H9 (cell line): ENCODE measurements around the gene LRP1B. TPM values are rescaled to one million over a fixed set of nuclear protein-coding genes. Genes with fewer than 3 reads are reported as not detected.

Source experiments
- DNase-seq: peaks from one replicate; pipeline ENCODE4 v3.0.0-alpha.2; 2017
- H2AFZ ChIP-seq: one replicate; pipeline ENCODE4 v1.6.1; 2013; ENCODE audit warnings: mild to moderate bottlenecking, low read length, control low read depth, moderate library complexity
- H2AK5ac ChIP-seq: 2 replicates; pipeline ENCODE4 v1.6.1; 2013; ENCODE audit warnings: low read length, control low read depth, mixed read lengths; ENCODE audit not compliant: insufficient read length
- H2BK120ac ChIP-seq: one replicate; pipeline ENCODE4 v1.6.1; 2013; ENCODE audit warnings: low read depth, mild to moderate bottlenecking, low read length, control low read depth, inconsistent platforms; ENCODE audit not compliant: poor library complexity, severe bottlenecking
- H2BK12ac ChIP-seq: 2 replicates; pipeline ENCODE4 v1.6.1; 2013; ENCODE audit warnings: low read length, control low read depth, mixed read lengths, low read depth; ENCODE audit not compliant: insufficient read length
- H2BK15ac ChIP-seq: 2 replicates; pipeline ENCODE4 v1.6.1; 2013; ENCODE audit warnings: low read depth, low read length, control low read depth
- H2BK20ac ChIP-seq: one replicate; pipeline ENCODE4 v1.6.1; 2013; ENCODE audit warnings: low read depth, mild to moderate bottlenecking, low read length, control low read depth, inconsistent platforms; ENCODE audit not compliant: poor library complexity, severe bottlenecking
- H2BK5ac ChIP-seq: 2 replicates; pipeline ENCODE4 v1.6.1; 2013; ENCODE audit warnings: low read length, control low read depth, mixed read lengths; ENCODE audit not compliant: insufficient read length
- H3K14ac ChIP-seq: 2 replicates; pipeline ENCODE4 v1.6.1; 2013; ENCODE audit warnings: low read length, control low read depth; ENCODE audit not compliant: insufficient read depth
- H3K18ac ChIP-seq: 2 replicates; pipeline ENCODE4 v1.6.1; 2013; ENCODE audit warnings: low read depth, mild to moderate bottlenecking, mixed read lengths, low read length, control low read depth; ENCODE audit not compliant: insufficient read length
- H3K23ac ChIP-seq: 2 replicates; pipeline ENCODE4 v1.6.1; 2013; ENCODE audit warnings: low read length, control low read depth, mixed read lengths, low read depth; ENCODE audit not compliant: insufficient read length
- H3K23me2 ChIP-seq: 2 replicates; pipeline ENCODE4 v1.6.1; 2013; ENCODE audit warnings: low read depth, mild to moderate bottlenecking, mixed read lengths, low read length, control low read depth; ENCODE audit not compliant: insufficient read length, poor library complexity, severe bottlenecking
- H3K27ac ChIP-seq: 2 replicates; pipeline ENCODE4 v1.5.1; 2013; ENCODE audit warnings: low read length, control low read depth, mixed read lengths, low read depth; ENCODE audit not compliant: insufficient read length
- H3K27me3 ChIP-seq: 2 replicates; pipeline ENCODE4 v1.6.1; 2013; ENCODE audit warnings: low read length, control low read depth, inconsistent platforms; ENCODE audit not compliant: insufficient read depth
- H3K4ac ChIP-seq: 2 replicates; pipeline ENCODE4 v1.6.1; 2013; ENCODE audit warnings: low read depth, mild to moderate bottlenecking, control low read depth, inconsistent platforms, low read length, moderate library complexity
- H3K4me1 ChIP-seq: 2 replicates; pipeline ENCODE4 v1.6.1; 2013; ENCODE audit warnings: low read length, control low read depth, inconsistent platforms; ENCODE audit not compliant: insufficient read depth
- H3K4me2 ChIP-seq: 2 replicates; pipeline ENCODE4 v1.6.1; 2013; ENCODE audit warnings: low read length, control low read depth, mixed read lengths; ENCODE audit not compliant: insufficient read length, insufficient read depth
- H3K56ac ChIP-seq: 2 replicates; pipeline ENCODE4 v1.6.1; 2013; ENCODE audit warnings: low read depth, mild to moderate bottlenecking, mixed read lengths, low read length, control low read depth; ENCODE audit not compliant: insufficient read length
- H3K79me1 ChIP-seq: 2 replicates; pipeline ENCODE4 v1.6.1; 2013; ENCODE audit warnings: low read depth, mild to moderate bottlenecking, moderate library complexity, low read length, control low read depth, inconsistent platforms; ENCODE audit not compliant: insufficient read depth, poor library complexity, severe bottlenecking
- H3K79me2 ChIP-seq: 2 replicates; pipeline ENCODE4 v1.6.1; 2013; ENCODE audit warnings: low read length, control low read depth, inconsistent platforms; ENCODE audit not compliant: insufficient read depth
- H3K9ac ChIP-seq: 2 replicates; pipeline ENCODE4 v1.6.1; 2013; ENCODE audit warnings: low read length, control low read depth, mixed read lengths; ENCODE audit not compliant: insufficient read length; ENCODE audit errors: extremely low read depth
- H3K9me3 ChIP-seq: one replicate; pipeline ENCODE4 v1.6.1; 2013; ENCODE audit warnings: low read depth, low read length, inconsistent platforms; ENCODE audit not compliant: control insufficient read depth
- H3T11ph ChIP-seq: one replicate; pipeline ENCODE4 v1.6.1; 2013; ENCODE audit warnings: mild to moderate bottlenecking, low read length, control low read depth, inconsistent platforms
- H4K20me1 ChIP-seq: one replicate; pipeline ENCODE4 v1.6.1; 2013; ENCODE audit not compliant: control insufficient read depth, insufficient read length, insufficient read depth
- H4K5ac ChIP-seq: 2 replicates; pipeline ENCODE4 v1.6.1; 2013; ENCODE audit warnings: low read depth, mild to moderate bottlenecking, mixed read lengths, low read length, control low read depth; ENCODE audit not compliant: insufficient read length
- H4K8ac ChIP-seq: replicated peaks from 2 replicates; pipeline ENCODE4 v1.6.1; 2013; ENCODE audit warnings: low read length, control low read depth, mixed read lengths, low read depth; ENCODE audit not compliant: insufficient read length
- H4K91ac ChIP-seq: 2 replicates; pipeline ENCODE4 v1.6.1; 2013; ENCODE audit warnings: low read depth, mild to moderate bottlenecking, moderate library complexity, mixed read lengths, low read length, control low read depth; ENCODE audit not compliant: insufficient read length
- H3K27ac Mint-ChIP-seq, 3 experiments: 2 replicates in 2 of 3; 3 replicates in 1 of 3; pipeline ENCODE4 v1.8.0; 2020 to 2021; ENCODE audit warnings: mixed read lengths in 3 of 3, mild to moderate bottlenecking in 1 of 3, moderate library complexity in 1 of 3
- H3K27me3 Mint-ChIP-seq: 2 replicates; pipeline ENCODE4 v1.8.0; 2021; ENCODE audit warnings: low read depth, mild to moderate bottlenecking, moderate library complexity, mixed read lengths
- H3K36me3 Mint-ChIP-seq, 3 experiments: 2 replicates in 2 of 3; 3 replicates in 1 of 3; pipeline ENCODE4 v1.8.0; 2020 to 2021; ENCODE audit warnings: low read depth in 3 of 3, mixed read lengths in 3 of 3; ENCODE audit not compliant: insufficient read depth in 1 of 3
- H3K4me1 Mint-ChIP-seq, 2 experiments: 2 replicates each; pipeline ENCODE4 v1.8.0; 2020; ENCODE audit warnings: mixed read lengths in 2 of 2
- H3K4me3 Mint-ChIP-seq, 2 experiments: 2 replicates in 1 of 2; 3 replicates in 1 of 2; pipeline ENCODE4 v1.8.0; 2020 to 2021; ENCODE audit warnings: mild to moderate bottlenecking in 2 of 2, mixed read lengths in 2 of 2, moderate library complexity in 1 of 2
- H3K9me3 Mint-ChIP-seq, 2 experiments: 2 replicates in 1 of 2; 3 replicates in 1 of 2; pipeline ENCODE4 v1.8.0; 2020; ENCODE audit warnings: mild to moderate bottlenecking in 2 of 2, mixed read lengths in 2 of 2, moderate library complexity in 1 of 2
- WGBS: extraction: QIAGEN DNeasy Blood & Tissue Kit; methylation state at CpG from one replicate; pipeline ENCODE4 v1.1.7; 2013; ENCODE audit warnings: missing lambda C conversion rate, low lambda C conversion rate, mixed read lengths; ENCODE audit not compliant: insufficient read length; ENCODE audit errors: extremely low coverage; 5-methylcytosine and 5-hydroxymethylcytosine counted together
- total RNA-seq: library from RNA; stranded (reverse); gene quantifications from 2 replicates; pipeline ENCODE4 v1.2.1, GENCODE V29; 2021
- TF ChIP-seq, protein P1 (sequence below): fragments of 200-600 bp; sonication (generic); conservative IDR thresholded peaks from 3 replicates; pipeline ENCODE4 v1.8.0; 2021; ENCODE audit warnings: antibody characterized with exemption, mild to moderate bottlenecking

LRP1B gene
- total RNA-seq, 1 experiment from 2014 or later, result not detected

GRCh38 chr2:141497272-141497671 is 633.5 kb downstream of the LRP1B start:
- peaks cover 0 to 5% of the 10 kb centered on the region in 2 experiments; a peak in 2 of 4 replicates for H3K4me1 Mint-ChIP-seq
- no peaks in the 10 kb centered on the region for H3K9me3 Mint-ChIP-seq
- Histone ChIP-seq H2BK15ac (no peak overlapping the region), H3K4ac (no peak overlapping the region), H3K4me1 (no peaks in the 10 kb centered on the region), H3K9ac (no peak overlapping the region), H3T11ph (no peak overlapping the region), H3K27ac (no peak overlapping the region), H3K9me3 (no peaks in the 10 kb centered on the region), H2BK12ac (no peak overlapping the region), H4K8ac (no peak overlapping the region), H2BK120ac (no peak overlapping the region), H3K23ac (no peak overlapping the region), H3K23me2 (no peaks in the 10 kb centered on the region), H3K79me1 (no peaks in the 10 kb centered on the region), H2BK5ac (no peak overlapping the region), H3K79me2 (no peaks in the 10 kb centered on the region), H2BK20ac (no peak overlapping the region), H3K4me2 (no peak overlapping the region), H3K27me3 (no peaks in the 10 kb centered on the region), H4K20me1 (no peaks in the 10 kb centered on the region), H3K18ac (no peak overlapping the region), H3K56ac (no peak overlapping the region), H4K5ac (no peak overlapping the region), H4K91ac (no peak overlapping the region), H2AK5ac (no peak overlapping the region), H3K14ac (no peak overlapping the region), H2AFZ (no peak overlapping the region)
- no CpG with 5 or more reads among the region's 4 CpGs for WGBS
- H3K27ac Mint-ChIP-seq, result peak overlapping the region in 1 of 3 experiments; percentile 16; a peak in 1 of 7 replicates
- no peak for DNase-seq
- no peaks in the 10 kb centered on the region for H3K27me3 Mint-ChIP-seq
- H3K36me3 Mint-ChIP-seq, result no peaks in the 10 kb centered on the region
- TF ChIP-seq, protein P1, sequence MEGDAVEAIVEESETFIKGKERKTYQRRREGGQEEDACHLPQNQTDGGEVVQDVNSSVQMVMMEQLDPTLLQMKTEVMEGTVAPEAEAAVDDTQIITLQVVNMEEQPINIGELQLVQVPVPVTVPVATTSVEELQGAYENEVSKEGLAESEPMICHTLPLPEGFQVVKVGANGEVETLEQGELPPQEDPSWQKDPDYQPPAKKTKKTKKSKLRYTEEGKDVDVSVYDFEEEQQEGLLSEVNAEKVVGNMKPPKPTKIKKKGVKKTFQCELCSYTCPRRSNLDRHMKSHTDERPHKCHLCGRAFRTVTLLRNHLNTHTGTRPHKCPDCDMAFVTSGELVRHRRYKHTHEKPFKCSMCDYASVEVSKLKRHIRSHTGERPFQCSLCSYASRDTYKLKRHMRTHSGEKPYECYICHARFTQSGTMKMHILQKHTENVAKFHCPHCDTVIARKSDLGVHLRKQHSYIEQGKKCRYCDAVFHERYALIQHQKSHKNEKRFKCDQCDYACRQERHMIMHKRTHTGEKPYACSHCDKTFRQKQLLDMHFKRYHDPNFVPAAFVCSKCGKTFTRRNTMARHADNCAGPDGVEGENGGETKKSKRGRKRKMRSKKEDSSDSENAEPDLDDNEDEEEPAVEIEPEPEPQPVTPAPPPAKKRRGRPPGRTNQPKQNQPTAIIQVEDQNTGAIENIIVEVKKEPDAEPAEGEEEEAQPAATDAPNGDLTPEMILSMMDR, result no peak
- H3K4me3 Mint-ChIP-seq, result no peak overlapping the region
